SK-N-SH (cell line): ENCODE results near the gene PRKCQ. TPM values are rescaled to one million over a fixed set of nuclear protein-coding genes. Genes with fewer than 3 reads are reported as not detected.

ENCODE experiments used
- CTCF ChIA-PET: fragments of 300-600, 350-600 bp; formaldehyde crosslinking; extraction: SDS; loops from one replicate; lab custom pipeline; 2021; lab: Yijun Ruan, JAX
- POLR2A ChIA-PET: fragments of 350-600 bp; sonication (Branson Sonifier 250); formaldehyde crosslinking; extraction: SDS; loops from one replicate; lab custom pipeline; 2020; ENCODE audit warnings: antibody characterized with exemption, inconsistent platforms; lab: Yijun Ruan, JAX
- DNase-seq: peaks from one replicate; pipeline ENCODE4 v3.0.0; 2012
- H2AFZ ChIP-seq: fragments of 200-600 bp; sonication (generic); 2 replicates; pipeline ENCODE4 v1.8.1; 2016; ENCODE audit warnings: antibody characterized with exemption, mild to moderate bottlenecking, low read depth
- H3F3A ChIP-seq: fragments of 200-600 bp; sonication (generic); replicated peaks from 2 replicates; pipeline ENCODE3; 2016; ENCODE audit warnings: antibody characterized with exemption, mild to moderate bottlenecking; ENCODE audit not compliant: insufficient read depth
- H3K27ac ChIP-seq, 2 experiments: fragments of 200-500 bp in 1 of 2; fragments of 200-600 bp in 1 of 2; sonication (Bioruptor generic) in 1 of 2; sonication (generic), shearing (Covaris generic) in 1 of 2; 2 replicates each; pipeline versions ENCODE4 v1.5.1 to v1.6.1; 2014 to 2016; ENCODE audit warnings: low read depth in 2 of 2, inconsistent platforms in 1 of 2, low read length in 1 of 2, mild to moderate bottlenecking in 1 of 2, mixed read lengths in 1 of 2
- H3K27me3 ChIP-seq: fragments of 200-600 bp; sonication (generic), shearing (Covaris generic); 2 replicates; pipeline ENCODE4 v1.6.1; 2016; ENCODE audit warnings: mixed run types; ENCODE audit not compliant: insufficient read depth
- H3K36me3 ChIP-seq, 2 experiments: fragments of 200-500 bp in 1 of 2; fragments of 200-600 bp in 1 of 2; sonication (Bioruptor generic) in 1 of 2; sonication (generic) in 1 of 2; replicated peaks in 1 of 2; 2 replicates each; pipeline versions ENCODE3 to v1.5.1; 2014 to 2016; ENCODE audit warnings: low read length in 1 of 2, mild to moderate bottlenecking in 1 of 2; ENCODE audit not compliant: insufficient read depth in 2 of 2, control insufficient read depth in 1 of 2
- H3K4me1 ChIP-seq, 2 experiments: fragments of 200-500 bp in 1 of 2; fragments of 200-600 bp in 1 of 2; sonication (Bioruptor generic) in 1 of 2; sonication (generic), shearing (Covaris generic) in 1 of 2; 2 replicates each; pipeline versions ENCODE4 v1.5.1 to v1.6.1; 2014 to 2016; ENCODE audit warnings: low read depth in 1 of 2, low read length in 1 of 2, mixed run types in 1 of 2; ENCODE audit not compliant: insufficient read depth in 2 of 2, control insufficient read depth in 1 of 2
- H3K4me2 ChIP-seq: fragments of 200-600 bp; sonication (generic), shearing (Covaris generic); 2 replicates; pipeline ENCODE4 v1.6.1; 2017; ENCODE audit warnings: mixed run types
- H3K4me3 ChIP-seq, 2 experiments: fragments of 200-500 bp in 1 of 2; fragments of 200-600 bp in 1 of 2; sonication (Bioruptor generic) in 1 of 2; sonication (generic), shearing (Covaris generic) in 1 of 2; 2 replicates each; pipeline versions ENCODE4 v1.5.1 to v1.8.1; 2014 to 2016; ENCODE audit warnings: low read depth in 2 of 2, inconsistent platforms in 1 of 2, low read length in 1 of 2, mild to moderate bottlenecking in 1 of 2, mixed read lengths in 1 of 2, moderate library complexity in 1 of 2
- H3K79me2 ChIP-seq: fragments of 200-600 bp; sonication (generic); 2 replicates; pipeline ENCODE4 v1.8.1; 2017; ENCODE audit warnings: mild to moderate bottlenecking; ENCODE audit not compliant: insufficient read depth
- H3K9ac ChIP-seq: fragments of 200-600 bp; sonication (generic); 2 replicates; pipeline ENCODE4 v1.6.1; 2017; ENCODE audit warnings: mixed run types
- H3K9me2 ChIP-seq: fragments of 200-600 bp; sonication (generic); 2 replicates; pipeline ENCODE4 v1.6.1; 2017; ENCODE audit warnings: mixed run types
- H3K9me3 ChIP-seq: fragments of 200-600 bp; sonication (generic); 2 replicates; pipeline ENCODE4 v1.6.1; 2017; ENCODE audit warnings: mixed run types, mild to moderate bottlenecking, moderate library complexity
- H4K20me1 ChIP-seq: fragments of 200-600 bp; sonication (generic); 2 replicates; pipeline ENCODE4 v1.6.1; 2017; ENCODE audit warnings: mild to moderate bottlenecking, mixed run types; ENCODE audit not compliant: insufficient read depth
- EP300 ChIP-seq, 2 experiments: IDR thresholded peaks; 2 replicates each; pipeline versions ENCODE4 v1.4.0 to v1.6.1; 2012; ENCODE audit warnings: borderline replicate concordance in 1 of 2, low read depth in 1 of 2, low read length in 1 of 2
- EZH2phosphoT487 ChIP-seq: fragments of 200-600 bp; sonication (generic); IDR thresholded peaks from 2 replicates; pipeline ENCODE4 v1.6.1; 2017; ENCODE audit warnings: low read depth, mixed run types, mild to moderate bottlenecking, antibody characterized with exemption, moderate library complexity, borderline replicate concordance
- FOXJ3 ChIP-seq: sonication (generic); formaldehyde crosslinking; IDR thresholded peaks from 2 replicates; pipeline ENCODE4 v1.5.1; 2020; ENCODE audit warnings: mild to moderate bottlenecking, missing genetic modification reagents
- GABPA ChIP-seq: IDR thresholded peaks from 2 replicates; pipeline ENCODE4 v1.4.0; 2012; ENCODE audit warnings: low read depth, mild to moderate bottlenecking
- JUND ChIP-seq: IDR thresholded peaks from 2 replicates; pipeline ENCODE4 v1.4.0; 2012
- NRF1 ChIP-seq: IDR thresholded peaks from 2 replicates; pipeline ENCODE4 v1.6.1; 2012; ENCODE audit warnings: low read depth, mild to moderate bottlenecking, low read length
- RAD21 ChIP-seq: IDR thresholded peaks from 2 replicates; pipeline ENCODE4 v1.6.1; 2012; ENCODE audit warnings: mild to moderate bottlenecking, low read length
- RXRA ChIP-seq: IDR thresholded peaks from 2 replicates; pipeline ENCODE4 v1.4.0; 2012; ENCODE audit warnings: low read depth, mild to moderate bottlenecking, borderline replicate concordance
- SIN3A ChIP-seq: IDR thresholded peaks from 2 replicates; pipeline ENCODE4 v1.6.1; 2012; ENCODE audit warnings: low read depth, mild to moderate bottlenecking, low read length, moderate library complexity, borderline replicate concordance
- SMC3 ChIP-seq: IDR thresholded peaks from 2 replicates; pipeline ENCODE4 v1.6.1; 2012; ENCODE audit warnings: low read depth, low read length, improper control_type of control experiment
- TEAD4 ChIP-seq: IDR thresholded peaks from 2 replicates; pipeline ENCODE4 v1.4.0; 2012; ENCODE audit warnings: mild to moderate bottlenecking, borderline replicate concordance; ENCODE audit not compliant: insufficient read depth
- YY1 ChIP-seq: IDR thresholded peaks from 2 replicates; pipeline ENCODE4 v1.4.0; 2012; ENCODE audit warnings: low read depth, mild to moderate bottlenecking
- WGBS: methylation state at CpG from one replicate; pipeline ENCODE4 v1.1.6; 2017; ENCODE audit warnings: low lambda C conversion rate; 5-methylcytosine and 5-hydroxymethylcytosine counted together
- polyA plus RNA-seq, 3 experiments: library from polyadenylated mRNA; depleted of rRNA; stranded (reverse); fragments of >200 nt; gene quantifications; 2 replicates each; pipeline ENCODE4 v1.2.3, GENCODE V29; 2012
- TF ChIP-seq, protein P1 (sequence below): fragments of 150-350 bp; IDR thresholded peaks from 2 replicates; pipeline ENCODE4 v1.6.1; 2016; ENCODE audit warnings: mild to moderate bottlenecking, low read depth, low read length
- TF ChIP-seq, protein P2 (sequence below): fragments of 200-600 bp; sonication (generic); IDR thresholded peaks from 2 replicates; pipeline ENCODE4 v1.6.1; 2017; ENCODE audit warnings: antibody characterized with exemption, mild to moderate bottlenecking, moderate library complexity
- TF ChIP-seq, protein P3 (sequence below): IDR thresholded peaks from 2 replicates; pipeline ENCODE4 v1.4.0; 2012; ENCODE audit warnings: low read depth
- TF ChIP-seq, protein P4 (sequence below): IDR thresholded peaks from 2 replicates; pipeline ENCODE4 v1.4.0; 2012; ENCODE audit warnings: low read depth, borderline replicate concordance
- TF ChIP-seq, protein P5 (sequence below): IDR thresholded peaks from 2 replicates; pipeline ENCODE4 v1.6.1; 2012; ENCODE audit warnings: mild to moderate bottlenecking, low read depth, low read length, moderate library complexity
- TF ChIP-seq, protein P6 (sequence below): IDR thresholded peaks from 2 replicates; pipeline ENCODE4; 2012

Gene PRKCQ
- polyA plus RNA-seq, 1 of the 3 experiments (the other 2 are of a cell fraction): 0.18 TPM

DNA sequence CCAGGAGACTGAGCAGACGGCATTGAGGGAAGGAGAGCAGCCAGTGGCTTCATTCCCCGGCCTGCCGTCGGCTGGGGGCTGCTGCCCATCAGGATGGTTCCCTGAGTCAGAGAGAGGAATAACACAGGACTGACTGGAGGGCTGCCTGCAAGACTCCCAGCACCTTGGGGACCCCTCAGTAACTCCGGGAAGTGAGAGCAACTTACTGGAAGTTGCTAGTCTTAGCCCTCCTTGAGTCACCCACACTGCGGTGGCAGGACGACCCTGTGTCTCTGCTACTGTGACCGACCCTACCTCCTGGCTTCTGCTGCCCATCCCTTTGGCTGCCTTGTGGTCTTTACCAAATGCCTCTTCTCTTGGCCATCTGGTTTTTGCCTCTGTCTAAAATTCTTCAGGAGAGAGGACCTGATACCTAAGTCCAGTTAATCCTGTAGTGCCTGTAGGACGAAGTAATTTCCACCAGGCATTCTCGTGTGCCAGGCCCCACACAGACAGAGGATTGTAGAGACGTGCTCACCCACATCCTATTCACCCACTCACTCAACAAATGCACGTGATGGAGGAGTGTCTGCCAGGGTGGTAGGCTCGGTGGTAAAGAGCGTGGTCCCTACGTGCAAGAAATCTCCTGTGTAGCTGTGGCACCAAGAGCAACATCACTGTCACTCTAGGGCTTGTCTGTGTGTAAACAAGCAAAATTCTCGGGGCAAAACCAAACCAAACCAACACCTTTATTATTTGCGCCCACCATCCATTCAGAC lies 156.5 kb downstream of the PRKCQ start:
- no peaks in the 10 kb centered on the region for H3K9me3 ChIP-seq
- WGBS: 54% methylated on average over 16 of the region's 17 CpGs
- no peaks in the 10 kb centered on the region for H3K79me2 ChIP-seq
- H4K20me1 ChIP-seq: no peaks in the 10 kb centered on the region
- H3K27ac ChIP-seq: no peak overlapping the region
- H3K9ac ChIP-seq: no peak overlapping the region
- no peak for DNase-seq
- no peaks in the 10 kb centered on the region for H3F3A ChIP-seq
- CTCF ChIA-PET: no interaction called here
- no peaks in the 10 kb centered on the region for H3K4me1 ChIP-seq
- POLR2A ChIA-PET: no interaction called here
- H3K27me3 ChIP-seq: no peaks in the 10 kb centered on the region; the same call in 1 of the 2 replicates
- no peaks in the 10 kb centered on the region for H3K9me2 ChIP-seq
- TF ChIP-seq GABPA (no peak), TEAD4 (no peak), RAD21 (no peak), EZH2phosphoT487 (no peak), SMC3 (no peak), EP300 (IDR thresholded peaks at IDR 0.05; ENCODE audit: borderline replicate concordance in 1 of 2, low read depth in 1 of 2, low read length in 1 of 2) (no peak), FOXJ3 (CRISPR knock-in tag) (no peak), JUND (no peak), NRF1 (no peak), RXRA (no peak), SIN3A (no peak), YY1 (no peak)
- TF ChIP-seq, protein P1, sequence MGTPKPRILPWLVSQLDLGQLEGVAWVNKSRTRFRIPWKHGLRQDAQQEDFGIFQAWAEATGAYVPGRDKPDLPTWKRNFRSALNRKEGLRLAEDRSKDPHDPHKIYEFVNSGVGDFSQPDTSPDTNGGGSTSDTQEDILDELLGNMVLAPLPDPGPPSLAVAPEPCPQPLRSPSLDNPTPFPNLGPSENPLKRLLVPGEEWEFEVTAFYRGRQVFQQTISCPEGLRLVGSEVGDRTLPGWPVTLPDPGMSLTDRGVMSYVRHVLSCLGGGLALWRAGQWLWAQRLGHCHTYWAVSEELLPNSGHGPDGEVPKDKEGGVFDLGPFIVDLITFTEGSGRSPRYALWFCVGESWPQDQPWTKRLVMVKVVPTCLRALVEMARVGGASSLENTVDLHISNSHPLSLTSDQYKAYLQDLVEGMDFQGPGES: no peak
- TF ChIP-seq, protein P2, sequence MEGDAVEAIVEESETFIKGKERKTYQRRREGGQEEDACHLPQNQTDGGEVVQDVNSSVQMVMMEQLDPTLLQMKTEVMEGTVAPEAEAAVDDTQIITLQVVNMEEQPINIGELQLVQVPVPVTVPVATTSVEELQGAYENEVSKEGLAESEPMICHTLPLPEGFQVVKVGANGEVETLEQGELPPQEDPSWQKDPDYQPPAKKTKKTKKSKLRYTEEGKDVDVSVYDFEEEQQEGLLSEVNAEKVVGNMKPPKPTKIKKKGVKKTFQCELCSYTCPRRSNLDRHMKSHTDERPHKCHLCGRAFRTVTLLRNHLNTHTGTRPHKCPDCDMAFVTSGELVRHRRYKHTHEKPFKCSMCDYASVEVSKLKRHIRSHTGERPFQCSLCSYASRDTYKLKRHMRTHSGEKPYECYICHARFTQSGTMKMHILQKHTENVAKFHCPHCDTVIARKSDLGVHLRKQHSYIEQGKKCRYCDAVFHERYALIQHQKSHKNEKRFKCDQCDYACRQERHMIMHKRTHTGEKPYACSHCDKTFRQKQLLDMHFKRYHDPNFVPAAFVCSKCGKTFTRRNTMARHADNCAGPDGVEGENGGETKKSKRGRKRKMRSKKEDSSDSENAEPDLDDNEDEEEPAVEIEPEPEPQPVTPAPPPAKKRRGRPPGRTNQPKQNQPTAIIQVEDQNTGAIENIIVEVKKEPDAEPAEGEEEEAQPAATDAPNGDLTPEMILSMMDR: no peak
- TF ChIP-seq, protein P3, sequence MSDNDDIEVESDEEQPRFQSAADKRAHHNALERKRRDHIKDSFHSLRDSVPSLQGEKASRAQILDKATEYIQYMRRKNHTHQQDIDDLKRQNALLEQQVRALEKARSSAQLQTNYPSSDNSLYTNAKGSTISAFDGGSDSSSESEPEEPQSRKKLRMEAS: no peak
- TF ChIP-seq, protein P4, sequence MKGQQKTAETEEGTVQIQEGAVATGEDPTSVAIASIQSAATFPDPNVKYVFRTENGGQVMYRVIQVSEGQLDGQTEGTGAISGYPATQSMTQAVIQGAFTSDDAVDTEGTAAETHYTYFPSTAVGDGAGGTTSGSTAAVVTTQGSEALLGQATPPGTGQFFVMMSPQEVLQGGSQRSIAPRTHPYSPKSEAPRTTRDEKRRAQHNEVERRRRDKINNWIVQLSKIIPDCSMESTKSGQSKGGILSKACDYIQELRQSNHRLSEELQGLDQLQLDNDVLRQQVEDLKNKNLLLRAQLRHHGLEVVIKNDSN: no peak
- TF ChIP-seq, protein P5, sequence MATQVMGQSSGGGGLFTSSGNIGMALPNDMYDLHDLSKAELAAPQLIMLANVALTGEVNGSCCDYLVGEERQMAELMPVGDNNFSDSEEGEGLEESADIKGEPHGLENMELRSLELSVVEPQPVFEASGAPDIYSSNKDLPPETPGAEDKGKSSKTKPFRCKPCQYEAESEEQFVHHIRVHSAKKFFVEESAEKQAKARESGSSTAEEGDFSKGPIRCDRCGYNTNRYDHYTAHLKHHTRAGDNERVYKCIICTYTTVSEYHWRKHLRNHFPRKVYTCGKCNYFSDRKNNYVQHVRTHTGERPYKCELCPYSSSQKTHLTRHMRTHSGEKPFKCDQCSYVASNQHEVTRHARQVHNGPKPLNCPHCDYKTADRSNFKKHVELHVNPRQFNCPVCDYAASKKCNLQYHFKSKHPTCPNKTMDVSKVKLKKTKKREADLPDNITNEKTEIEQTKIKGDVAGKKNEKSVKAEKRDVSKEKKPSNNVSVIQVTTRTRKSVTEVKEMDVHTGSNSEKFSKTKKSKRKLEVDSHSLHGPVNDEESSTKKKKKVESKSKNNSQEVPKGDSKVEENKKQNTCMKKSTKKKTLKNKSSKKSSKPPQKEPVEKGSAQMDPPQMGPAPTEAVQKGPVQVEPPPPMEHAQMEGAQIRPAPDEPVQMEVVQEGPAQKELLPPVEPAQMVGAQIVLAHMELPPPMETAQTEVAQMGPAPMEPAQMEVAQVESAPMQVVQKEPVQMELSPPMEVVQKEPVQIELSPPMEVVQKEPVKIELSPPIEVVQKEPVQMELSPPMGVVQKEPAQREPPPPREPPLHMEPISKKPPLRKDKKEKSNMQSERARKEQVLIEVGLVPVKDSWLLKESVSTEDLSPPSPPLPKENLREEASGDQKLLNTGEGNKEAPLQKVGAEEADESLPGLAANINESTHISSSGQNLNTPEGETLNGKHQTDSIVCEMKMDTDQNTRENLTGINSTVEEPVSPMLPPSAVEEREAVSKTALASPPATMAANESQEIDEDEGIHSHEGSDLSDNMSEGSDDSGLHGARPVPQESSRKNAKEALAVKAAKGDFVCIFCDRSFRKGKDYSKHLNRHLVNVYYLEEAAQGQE: no peak
- TF ChIP-seq, protein P6, sequence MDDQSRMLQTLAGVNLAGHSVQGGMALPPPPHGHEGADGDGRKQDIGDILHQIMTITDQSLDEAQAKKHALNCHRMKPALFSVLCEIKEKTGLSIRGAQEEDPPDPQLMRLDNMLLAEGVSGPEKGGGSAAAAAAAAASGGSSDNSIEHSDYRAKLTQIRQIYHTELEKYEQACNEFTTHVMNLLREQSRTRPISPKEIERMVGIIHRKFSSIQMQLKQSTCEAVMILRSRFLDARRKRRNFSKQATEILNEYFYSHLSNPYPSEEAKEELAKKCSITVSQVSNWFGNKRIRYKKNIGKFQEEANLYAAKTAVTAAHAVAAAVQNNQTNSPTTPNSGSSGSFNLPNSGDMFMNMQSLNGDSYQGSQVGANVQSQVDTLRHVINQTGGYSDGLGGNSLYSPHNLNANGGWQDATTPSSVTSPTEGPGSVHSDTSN: no peak
- H3K4me2 ChIP-seq: no peak overlapping the region
- H3K4me3 ChIP-seq: no peak overlapping the region
- H3K36me3 ChIP-seq: no peaks in the 10 kb centered on the region
- no peak overlapping the region for H2AFZ ChIP-seq
